Lung (tissue), 12 donors: Measurements from ENCODE around the gene SNX25. TPM values are rescaled to one million over a fixed set of nuclear protein-coding genes. Genes with fewer than 3 reads are reported as not detected.
A peak's percentile ranks its signal among the peaks of the same experiment; 100 is the strongest.

ENCODE experiments used
- ATAC-seq: fragments of 200-7000 bp; cut with Tn5 transposase; one replicate; pipeline ENCODE4 v1.9.1; 2020; ENCODE audit warnings: moderate number of reproducible peaks; ENCODE audit not compliant: insufficient read depth, low FRiP score
- DNase-seq, 3 donors: peaks; one replicate each; pipeline ENCODE4 v3.0.0-alpha.2; 2013 to 2017
- H3K27ac ChIP-seq, 2 donors: one replicate each; pipeline ENCODE4 v1.5.1; 2013; ENCODE audit warnings: mild to moderate bottlenecking in 2 of 2, moderate library complexity in 2 of 2, control low read depth in 1 of 2, inconsistent platforms in 1 of 2, low read depth in 1 of 2, low read length in 1 of 2
- H3K27me3 ChIP-seq, 3 donors: one replicate each; pipeline ENCODE4 v1.5.1; 2013; ENCODE audit warnings: low read length in 2 of 3; ENCODE audit not compliant: control insufficient read depth in 3 of 3, insufficient read depth in 3 of 3
- H3K36me3 ChIP-seq, 4 donors: one replicate each; pipeline ENCODE4 v1.5.1; 2013; ENCODE audit warnings: low read length in 4 of 4, mild to moderate bottlenecking in 1 of 4, moderate library complexity in 1 of 4; ENCODE audit not compliant: control insufficient read depth in 4 of 4, insufficient read depth in 4 of 4
- H3K4me1 ChIP-seq, 5 donors: one replicate each; pipeline ENCODE4 v1.5.1; 2013; ENCODE audit warnings: low read length in 5 of 5, mild to moderate bottlenecking in 2 of 5, moderate library complexity in 1 of 5; ENCODE audit not compliant: control insufficient read depth in 5 of 5, insufficient read depth in 5 of 5
- H3K4me3 ChIP-seq: one replicate; pipeline ENCODE4 v1.5.1; 2013; ENCODE audit warnings: mild to moderate bottlenecking, control low read depth, moderate library complexity
- H3K9ac ChIP-seq, 2 donors: one replicate each; pipeline ENCODE4 v1.5.1; 2013; ENCODE audit warnings: low read length in 2 of 2, control low read depth in 1 of 2; ENCODE audit not compliant: insufficient read depth in 1 of 2
- H3K9me3 ChIP-seq, 4 donors: one replicate each; pipeline ENCODE4 v1.5.1; 2013; ENCODE audit warnings: low read length in 3 of 4, mild to moderate bottlenecking in 1 of 4, moderate library complexity in 1 of 4; ENCODE audit not compliant: control insufficient read depth in 4 of 4, insufficient read depth in 3 of 4
- WGBS, 2 donors: extraction: QIAGEN DNeasy Blood & Tissue Kit; methylation state at CpG; one replicate each; pipeline ENCODE4 v1.1.7; 2013; 5-methylcytosine and 5-hydroxymethylcytosine counted together
- polyA plus RNA-seq, 2 donors: library from polyadenylated mRNA; stranded (reverse); fragments of 200-250 nt; gene quantifications; one replicate each; pipeline ENCODE4 v1.2.1, GENCODE V29; 2013
- total RNA-seq, 2 donors: library from RNA; depleted of rRNA in 1 of 2; stranded (reverse); fragments of >200 nt in 1 of 2; gene quantifications; one replicate each; pipeline ENCODE4 v1.2.1, GENCODE V29; 2014 to 2021
- TF ChIP-seq, protein P1 (sequence below): IDR thresholded peaks from 2 replicates; pipeline ENCODE4 v1.5.1; 2012; ENCODE audit warnings: mild to moderate bottlenecking; ENCODE audit errors: control extremely low read depth, extremely low read depth
- donor health status: control.
- donor health status: control.
- donor health status: Bipolar disorder and iron deficiency.
- donor health status: healthy.
- donor health status: DM: yes; HTN: yes; CAD: no.

Gene SNX25
- total and polyA plus RNA-seq, 4 donors, result 16.8 to 95.4 (median 49.3) TPM

DNA sequence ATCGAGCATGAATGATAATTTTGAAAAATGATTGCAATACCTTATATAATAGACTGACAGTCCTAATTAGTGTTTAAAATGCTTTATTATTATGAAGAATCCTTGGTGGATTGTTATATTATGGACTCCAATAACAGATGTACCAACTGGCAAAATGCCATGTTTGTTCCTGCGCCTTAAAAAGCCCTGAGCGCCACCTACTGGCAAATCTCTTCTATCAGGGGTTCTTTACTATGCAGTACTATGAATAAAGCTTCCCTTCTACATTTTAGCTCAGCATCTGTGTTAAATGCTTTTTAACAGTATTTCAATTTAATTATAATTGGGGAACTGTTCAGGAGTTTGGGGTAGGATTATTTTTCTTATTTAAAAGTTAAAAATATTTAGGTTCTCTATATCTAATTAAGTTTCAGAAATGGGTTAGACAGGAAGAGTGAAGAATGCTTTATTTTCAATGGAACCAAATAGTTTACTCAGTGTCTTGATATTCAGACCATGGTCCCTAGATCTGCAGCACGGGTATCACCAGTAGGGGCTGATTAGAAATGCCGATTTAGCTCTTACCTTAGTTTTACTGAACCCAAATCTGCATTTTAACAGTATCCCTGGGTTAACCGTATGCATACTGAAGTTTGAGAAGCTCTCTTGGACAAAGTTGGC, 25.6 kb upstream of the SNX25 start:
- Histone ChIP-seq H3K36me3 (peaks cover 0 to 14% (median 8%) of the 10 kb centered on the region in 4 donors), H3K27ac (no peak overlapping the region), H3K9ac (no peak overlapping the region), H3K4me3 (no peak overlapping the region), H3K9me3 (no peaks in the 10 kb centered on the region), H3K4me1 (no peaks in the 10 kb centered on the region), H3K27me3 (no peaks in the 10 kb centered on the region)
- WGBS, 2 donors, result 39 to 48% methylated on average over 6 of the region's 6 CpGs
- ATAC-seq (peak; percentile 56), DNase-seq (peak; percentile 75 to 96 (median 93))
- TF ChIP-seq, protein P1, sequence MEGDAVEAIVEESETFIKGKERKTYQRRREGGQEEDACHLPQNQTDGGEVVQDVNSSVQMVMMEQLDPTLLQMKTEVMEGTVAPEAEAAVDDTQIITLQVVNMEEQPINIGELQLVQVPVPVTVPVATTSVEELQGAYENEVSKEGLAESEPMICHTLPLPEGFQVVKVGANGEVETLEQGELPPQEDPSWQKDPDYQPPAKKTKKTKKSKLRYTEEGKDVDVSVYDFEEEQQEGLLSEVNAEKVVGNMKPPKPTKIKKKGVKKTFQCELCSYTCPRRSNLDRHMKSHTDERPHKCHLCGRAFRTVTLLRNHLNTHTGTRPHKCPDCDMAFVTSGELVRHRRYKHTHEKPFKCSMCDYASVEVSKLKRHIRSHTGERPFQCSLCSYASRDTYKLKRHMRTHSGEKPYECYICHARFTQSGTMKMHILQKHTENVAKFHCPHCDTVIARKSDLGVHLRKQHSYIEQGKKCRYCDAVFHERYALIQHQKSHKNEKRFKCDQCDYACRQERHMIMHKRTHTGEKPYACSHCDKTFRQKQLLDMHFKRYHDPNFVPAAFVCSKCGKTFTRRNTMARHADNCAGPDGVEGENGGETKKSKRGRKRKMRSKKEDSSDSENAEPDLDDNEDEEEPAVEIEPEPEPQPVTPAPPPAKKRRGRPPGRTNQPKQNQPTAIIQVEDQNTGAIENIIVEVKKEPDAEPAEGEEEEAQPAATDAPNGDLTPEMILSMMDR, result peak; percentile 68

DNA sequence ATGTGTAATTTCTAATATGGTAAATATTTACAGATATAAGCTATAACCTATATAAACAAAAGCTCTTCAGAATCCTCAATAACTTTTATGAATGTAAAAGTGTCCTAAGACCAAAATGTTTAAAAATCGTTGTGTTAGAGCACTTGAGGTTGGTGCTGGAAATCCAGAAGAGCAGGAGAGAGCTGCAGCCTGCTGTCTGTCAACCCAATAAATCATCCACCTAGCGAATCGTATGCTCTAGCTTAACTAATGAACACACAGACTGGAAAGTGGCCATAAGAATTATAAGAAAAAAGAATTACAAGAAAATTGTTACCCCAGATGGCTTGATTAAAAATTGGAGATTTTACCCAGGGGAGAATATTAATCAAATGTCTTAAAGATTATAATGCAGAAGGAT, 22.6 kb upstream of the SNX25 start:
- Histone ChIP-seq H3K9me3 (no peaks in the 10 kb centered on the region), H3K36me3 (peaks cover 9 to 21% (median 13%) of the 10 kb centered on the region in 4 donors), H3K4me3 (no peak overlapping the region), H3K9ac (no peak overlapping the region), H3K27me3 (no peaks in the 10 kb centered on the region), H3K27ac (no peak overlapping the region), H3K4me1 (no peaks in the 10 kb centered on the region)
- DNase-seq (no peak), ATAC-seq (no peak)
- TF ChIP-seq, protein P1, result no peak
- WGBS, 2 donors, result 62 to 64% methylated on average over 3 of the region's 3 CpGs

DNA sequence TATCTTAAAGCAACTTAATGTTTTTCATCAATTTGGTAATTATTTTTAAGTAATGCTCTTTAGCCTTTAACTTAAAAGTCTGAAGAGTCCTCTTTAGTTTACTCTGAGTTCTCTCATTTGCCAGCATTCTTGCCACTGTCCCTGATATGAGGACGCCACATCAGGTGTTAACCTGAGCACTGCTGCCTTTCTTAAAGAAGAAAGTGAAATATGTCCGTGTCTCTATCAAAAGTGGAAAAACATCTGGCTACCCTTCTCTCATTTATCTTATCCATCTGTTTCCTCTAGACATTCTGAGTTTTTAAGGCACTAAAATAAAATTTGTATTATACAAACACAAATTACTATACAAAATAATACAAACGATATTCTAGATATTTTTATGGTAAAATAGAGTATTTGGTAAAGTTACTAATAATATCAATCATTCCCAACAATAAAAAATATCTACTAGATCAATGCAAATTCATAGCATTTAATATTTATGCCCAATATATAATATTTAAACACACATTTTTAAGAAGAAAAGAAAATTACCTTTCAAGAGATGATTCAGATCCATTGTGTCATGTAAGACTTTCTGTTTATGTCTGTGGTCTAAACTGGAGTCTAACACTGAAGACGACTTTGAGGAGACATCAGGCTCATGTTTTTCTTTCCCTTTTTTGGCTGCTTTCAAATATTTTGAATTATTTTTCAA, 19.6 kb upstream of the SNX25 start:
- TF ChIP-seq, protein P1, result no peak
- Histone ChIP-seq H3K9me3 (peaks cover 0 to 3% (median 0%) of the 10 kb centered on the region in 4 donors), H3K36me3 (peaks cover 9 to 21% (median 13%) of the 10 kb centered on the region in 4 donors), H3K4me1 (peaks cover 0 to 2% (median 0%) of the 10 kb centered on the region in 5 donors), H3K4me3 (no peak overlapping the region), H3K27me3 (no peaks in the 10 kb centered on the region), H3K9ac (no peak overlapping the region), H3K27ac (no peak overlapping the region)
- whole genome bisulfite sequencing, 2 donors, result 74 to 78% methylated on average over 4 of the region's 4 CpGs
- ATAC-seq (no peak), DNase-seq (no peak)
